GM19397 (cell line): ENCODE data around the gene RPL27A.

Source experiments
- ATAC-seq: cut with Tn5 transposase; IDR thresholded peaks from one replicate; pipeline ENCODE4 v1.9.1; 2021; ENCODE audit warnings: mild to moderate bottlenecking, moderate library complexity; ENCODE audit not compliant: unreplicated experiment

RPL27A gene

DNA sequence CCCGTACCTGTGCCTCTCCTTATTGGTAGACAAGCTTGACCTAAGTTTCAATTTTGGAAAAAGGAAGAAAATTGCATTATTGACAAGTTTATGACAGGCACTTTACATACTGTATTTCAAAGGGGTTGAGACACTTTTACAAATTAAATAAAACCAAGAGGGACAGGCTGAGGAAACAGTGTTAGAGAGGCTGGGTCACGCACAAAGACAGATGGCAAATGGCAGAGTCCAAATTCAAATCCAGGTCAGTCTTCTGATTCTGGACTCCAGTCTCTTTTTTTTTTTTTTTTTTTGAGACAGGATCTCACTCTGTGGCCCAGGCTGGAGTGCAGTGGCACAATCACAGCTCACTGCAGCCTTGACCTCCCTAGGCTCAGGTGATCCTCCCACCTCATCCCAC, 10.2 kb upstream of the RPL27A start:
- ATAC-seq = no peak

DNA sequence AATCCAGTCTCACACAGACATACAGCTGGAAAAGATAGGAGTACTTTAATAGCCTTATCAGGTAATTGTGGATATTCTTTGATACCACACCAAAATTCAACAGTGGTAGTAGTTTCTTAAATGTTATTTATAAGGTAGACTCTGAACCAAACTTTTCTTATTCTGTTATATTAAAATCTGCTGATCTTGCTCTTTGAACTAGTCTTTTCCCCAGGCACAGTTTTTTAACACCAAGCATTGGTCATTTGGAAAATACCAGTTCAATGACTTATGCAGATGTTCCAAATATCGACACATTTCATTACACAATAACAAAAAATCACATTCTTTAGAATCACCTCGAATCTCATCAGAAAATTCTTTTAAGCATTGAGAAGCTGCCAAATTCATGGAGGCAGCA, 7.7 kb upstream of the RPL27A start:
- no peak for ATAC-seq

- no peak for ATAC-seq
These were observed 6.1 kb upstream of the RPL27A start for GRCh38 chr11:8676458-8676857.

DNA sequence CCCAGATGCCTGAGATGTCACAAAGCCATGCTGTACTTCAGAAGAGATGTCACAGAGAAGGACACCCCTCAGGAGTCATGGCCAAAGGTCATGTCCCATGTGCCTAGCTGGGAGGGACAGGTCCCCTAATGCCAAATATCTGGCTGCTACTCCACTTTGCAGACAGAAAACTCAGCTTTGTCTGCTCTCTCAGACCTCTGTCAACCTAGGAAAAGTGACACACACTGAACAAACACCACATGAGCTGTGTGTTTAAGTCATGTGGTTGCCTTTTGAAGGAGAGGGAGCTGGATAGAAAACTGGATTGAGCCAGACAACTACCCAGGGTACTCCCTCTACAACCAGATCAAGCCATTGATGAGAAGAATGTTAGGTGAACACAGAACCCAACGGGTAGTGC, 3.6 kb upstream of the RPL27A start:
- ATAC-seq = no peak

DNA sequence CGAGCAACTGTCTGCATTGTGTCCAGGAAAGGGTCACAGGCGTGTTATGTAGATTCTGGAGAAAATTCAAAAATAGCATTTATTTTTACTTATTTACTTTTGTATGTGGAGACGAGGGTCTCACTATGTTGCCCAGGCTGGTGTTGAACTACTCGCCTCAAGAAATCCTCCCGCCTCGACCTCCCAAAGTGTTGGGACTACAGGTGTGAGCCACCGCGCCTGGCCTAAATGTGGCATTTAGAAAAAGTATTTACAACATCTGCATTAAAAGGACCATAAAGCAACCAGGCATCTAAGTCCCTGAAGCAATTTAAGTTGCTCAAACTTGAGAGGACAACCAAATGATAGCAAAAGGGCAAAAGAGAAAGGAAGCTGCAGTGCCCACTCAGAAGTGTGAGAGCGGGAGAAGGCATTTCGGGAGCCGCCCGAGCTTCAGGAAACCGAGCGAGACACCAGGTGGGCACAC, 722 bp upstream of the RPL27A start:
- no peak for ATAC-seq

DNA sequence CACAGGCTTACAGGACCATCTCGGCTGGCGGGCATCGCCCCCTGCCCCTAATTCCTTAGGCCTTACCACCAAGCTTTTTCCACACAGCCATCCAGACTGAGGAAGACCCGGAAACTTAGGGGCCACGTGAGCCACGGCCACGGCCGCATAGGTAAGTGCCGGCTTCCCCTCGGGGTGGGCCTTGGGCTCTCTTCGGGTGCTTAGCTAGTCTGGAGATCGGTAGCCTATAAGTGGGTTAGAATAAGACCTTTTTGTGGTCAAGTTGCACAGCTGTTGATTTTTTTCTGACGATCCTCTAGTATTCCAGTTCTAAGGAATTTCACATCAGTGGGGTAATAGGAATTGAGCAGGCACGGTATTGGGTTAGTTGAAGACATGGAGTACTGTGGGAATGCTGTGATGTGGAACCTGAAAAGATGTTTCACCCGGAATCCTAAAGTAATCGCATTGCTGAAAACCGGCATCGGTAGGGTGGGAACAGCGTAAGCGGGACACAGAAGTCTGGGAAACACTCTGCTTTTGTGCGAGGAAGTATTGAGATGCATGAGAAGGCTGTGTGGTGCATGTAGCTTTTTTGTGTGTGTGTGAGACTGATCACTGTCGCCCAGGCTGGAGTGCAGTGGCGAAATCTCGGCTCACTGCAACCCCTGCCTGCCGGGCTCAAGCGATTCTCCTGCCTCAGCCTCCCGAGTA, 669 bp downstream of the RPL27A start:
- ATAC-seq = peak; percentile 3

DNA sequence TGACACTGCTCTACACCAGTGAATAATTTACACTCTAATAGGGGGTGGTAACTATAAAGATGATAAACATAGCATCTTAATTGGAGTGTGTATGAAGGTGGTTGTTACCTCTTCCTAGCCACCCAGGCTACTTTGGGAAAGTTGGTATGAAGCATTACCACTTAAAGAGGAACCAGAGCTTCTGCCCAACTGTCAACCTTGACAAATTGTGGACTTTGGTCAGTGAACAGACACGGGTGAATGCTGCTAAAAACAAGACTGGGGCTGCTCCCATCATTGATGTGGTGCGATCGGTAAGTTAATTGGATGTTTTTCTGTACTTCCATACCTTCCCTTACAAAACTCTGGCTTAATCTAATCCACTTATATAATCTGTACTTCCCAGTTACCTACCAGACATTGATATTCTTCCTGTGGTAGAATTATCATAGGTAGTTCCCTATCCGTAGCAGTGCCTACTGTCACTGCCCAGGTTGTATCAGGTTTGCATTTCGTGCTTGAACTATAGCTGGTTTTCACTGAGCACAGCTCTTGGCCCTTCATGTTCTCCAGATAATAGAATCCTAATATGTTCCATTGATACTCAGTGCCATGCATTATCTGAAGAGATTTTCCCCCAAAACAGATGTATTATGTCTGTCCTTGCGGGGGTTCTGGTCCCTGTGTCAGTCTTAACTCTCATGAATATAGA, 2.2 kb downstream of the RPL27A start:
- ATAC-seq = no peak

GRCh38 chr11:8685306-8685705, 2.7 kb downstream of the RPL27A start:
- no peak for ATAC-seq

DNA sequence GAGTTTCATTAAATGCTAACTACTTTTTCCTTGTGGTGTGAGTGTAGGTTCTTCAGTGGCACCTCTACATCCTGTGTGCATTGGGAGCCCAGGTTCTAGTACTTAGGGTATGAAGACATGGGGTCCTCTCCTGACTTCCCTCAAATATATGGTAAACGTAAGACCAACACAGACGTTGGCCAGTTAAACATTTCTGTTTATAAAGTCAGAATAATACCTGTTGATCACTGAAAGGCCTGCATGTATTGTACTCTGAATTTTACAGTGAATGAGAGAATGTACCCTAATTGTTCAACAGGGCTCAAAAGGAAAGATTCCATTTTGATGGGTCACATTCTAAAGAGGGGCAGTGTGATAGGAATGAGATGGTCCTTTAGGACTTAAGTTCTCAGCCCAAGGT, 3.2 kb downstream of the RPL27A start:
- ATAC-seq = no peak

DNA sequence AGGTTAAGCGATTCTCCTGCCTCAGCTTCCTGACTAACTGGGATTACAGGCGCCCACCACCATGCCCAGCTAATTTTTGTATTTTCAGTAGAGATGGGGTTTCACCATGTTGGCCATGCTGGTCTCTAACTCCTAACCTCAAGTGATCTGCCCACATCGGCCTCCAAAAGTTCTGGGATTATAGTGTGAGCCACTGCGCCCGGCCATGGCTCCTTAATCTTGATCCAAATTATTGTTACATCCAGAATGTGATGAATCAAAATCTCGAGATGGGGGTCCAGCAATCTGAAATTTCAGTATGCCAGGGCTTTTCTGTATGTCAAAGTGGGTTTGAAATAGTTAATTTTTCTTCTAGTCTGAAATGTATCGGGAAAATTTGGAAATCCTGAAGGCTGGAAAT, 3.7 kb downstream of the RPL27A start:
- ATAC-seq = no peak

DNA sequence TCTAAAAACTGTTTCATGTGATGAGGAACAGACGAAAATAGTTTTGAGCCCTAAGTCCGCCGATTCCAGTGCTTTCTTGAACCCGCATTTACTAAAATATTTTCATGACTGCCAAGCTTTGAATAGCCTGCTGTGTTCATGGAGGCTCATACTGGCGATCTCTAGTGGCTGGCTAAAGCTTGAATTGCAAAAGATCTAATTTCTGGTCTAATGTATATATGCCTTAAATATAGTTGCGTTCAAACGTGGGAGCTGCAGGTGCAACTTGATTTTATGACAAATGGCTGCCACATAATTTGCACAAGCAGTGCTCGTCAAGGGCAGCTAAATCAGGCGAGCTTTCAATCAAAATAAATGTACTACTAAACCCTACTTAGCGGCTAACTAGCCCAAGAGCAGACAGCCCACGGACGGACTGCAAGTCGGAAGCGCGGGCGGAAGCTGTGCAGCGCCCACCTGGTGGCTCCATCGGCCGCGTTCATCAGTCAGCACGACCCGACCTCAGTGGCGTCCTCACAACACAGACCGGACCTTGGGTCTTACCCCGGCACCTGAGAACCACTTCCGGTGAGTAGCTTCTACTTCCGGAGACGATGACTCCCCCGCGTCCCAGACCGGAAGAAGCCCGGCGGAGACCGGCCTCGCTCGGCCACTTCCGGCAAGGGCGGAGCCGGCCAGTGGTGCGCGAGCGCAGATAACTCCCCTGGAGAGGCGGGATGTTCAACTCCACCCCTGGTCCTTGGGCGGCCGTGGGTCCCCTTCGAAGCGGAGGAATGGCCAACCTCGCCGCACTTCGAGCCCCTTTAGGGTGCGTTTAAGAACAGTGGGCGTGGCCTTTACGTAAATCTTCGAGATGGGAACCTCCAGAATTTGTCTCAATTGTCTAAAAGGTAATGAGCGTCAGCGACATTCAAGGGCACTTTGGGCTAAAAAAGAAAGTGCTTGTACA, 6.1 kb downstream of the RPL27A start:
- peak; percentile 96 for ATAC-seq

- ATAC-seq = no peak
These were observed 7.2 kb downstream of the RPL27A start for GRCh38 chr11:8689726-8690255.

DNA sequence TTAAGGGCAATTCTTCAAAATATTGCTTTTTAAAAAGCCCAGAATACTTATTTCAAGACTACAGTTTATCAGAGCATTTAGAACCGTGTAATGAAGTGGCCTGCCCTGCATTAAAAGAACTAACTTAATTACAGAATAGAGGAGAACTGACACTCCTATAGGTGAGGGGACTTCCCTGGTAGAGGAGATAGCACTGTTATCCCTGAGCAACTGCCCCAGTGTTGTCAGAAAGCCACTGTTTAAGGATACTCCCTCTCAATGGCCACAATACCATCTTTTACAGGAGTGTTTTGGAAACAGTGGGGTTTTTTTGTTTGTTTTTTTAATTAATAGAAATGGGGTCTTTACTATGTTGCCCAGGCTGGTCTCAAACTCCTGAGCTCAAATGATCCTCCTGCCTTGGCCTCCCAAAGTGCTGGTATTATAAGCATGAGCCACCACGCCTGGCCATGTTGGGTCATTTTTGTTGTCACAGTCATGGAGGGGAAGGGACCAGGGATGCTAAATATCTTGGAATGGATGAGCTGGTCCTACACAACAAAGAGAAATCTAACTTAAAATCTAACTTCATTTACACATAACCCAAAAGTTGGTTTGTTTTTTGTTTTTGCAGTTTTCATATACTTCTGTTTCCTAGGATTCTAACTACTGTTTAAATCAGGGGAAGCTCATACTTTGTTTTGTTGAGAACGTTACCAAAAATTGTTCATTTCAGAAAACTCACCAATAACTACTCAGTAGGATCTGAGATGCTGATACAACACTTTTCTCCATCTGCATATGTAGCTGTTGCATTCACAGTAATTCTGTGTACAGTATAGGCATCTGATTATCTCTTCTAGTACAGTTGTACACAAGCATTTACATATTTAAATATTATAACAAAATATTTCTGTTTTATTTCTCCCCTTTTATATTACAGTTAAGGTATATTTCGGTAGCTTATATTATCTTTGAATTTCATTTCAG, 8.1 kb downstream of the RPL27A start:
- ATAC-seq = no peak

GRCh38 chr11:8691601-8692000, 9.0 kb downstream of the RPL27A start:
- ATAC-seq = no peak

DNA sequence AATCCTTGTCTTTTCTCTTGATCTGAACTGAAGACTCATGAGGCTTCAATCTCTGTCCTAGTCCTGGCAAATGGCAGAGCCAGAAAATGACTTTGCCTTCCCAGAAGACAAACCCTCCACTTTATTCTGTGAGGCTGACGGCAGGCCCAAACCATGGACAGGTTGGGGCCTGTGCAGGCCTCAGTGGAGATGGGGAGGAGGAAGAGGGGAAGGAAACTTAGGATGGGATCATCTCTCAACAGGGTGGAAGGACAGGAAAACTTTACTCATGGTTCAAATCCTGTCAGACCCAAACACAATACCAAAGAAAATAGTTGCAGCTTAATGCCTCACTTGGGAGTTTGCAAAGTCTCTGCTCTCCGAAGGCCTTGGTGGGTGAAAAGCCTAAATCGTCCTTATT, 9.8 kb downstream of the RPL27A start:
- no peak for ATAC-seq

DNA sequence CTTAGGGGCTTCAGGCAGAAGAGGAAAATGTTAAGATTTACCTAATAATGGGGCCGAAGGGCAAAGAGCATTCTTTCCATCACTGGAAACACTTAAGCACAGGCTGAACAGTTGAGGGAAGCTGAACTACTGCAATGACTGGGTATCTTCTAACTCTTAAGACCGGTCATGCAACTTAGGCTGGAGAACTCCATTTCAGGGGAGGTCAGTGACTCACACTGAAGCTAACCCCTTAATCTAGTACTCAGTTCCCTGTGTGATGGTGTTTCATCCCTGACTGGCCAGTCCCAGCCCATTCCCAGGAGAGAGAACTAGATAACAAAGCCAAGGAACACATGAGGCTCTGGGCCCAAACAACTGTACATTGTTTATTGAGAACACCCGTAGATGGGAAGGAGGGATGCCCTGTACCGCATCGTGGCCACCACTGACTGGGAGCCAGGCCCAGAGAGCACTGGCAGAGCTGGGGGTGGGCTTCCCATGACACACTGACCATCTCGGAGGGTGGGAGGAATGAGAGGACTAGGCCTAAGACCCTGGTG, 10.5 kb downstream of the RPL27A start:
- no peak for ATAC-seq

DNA sequence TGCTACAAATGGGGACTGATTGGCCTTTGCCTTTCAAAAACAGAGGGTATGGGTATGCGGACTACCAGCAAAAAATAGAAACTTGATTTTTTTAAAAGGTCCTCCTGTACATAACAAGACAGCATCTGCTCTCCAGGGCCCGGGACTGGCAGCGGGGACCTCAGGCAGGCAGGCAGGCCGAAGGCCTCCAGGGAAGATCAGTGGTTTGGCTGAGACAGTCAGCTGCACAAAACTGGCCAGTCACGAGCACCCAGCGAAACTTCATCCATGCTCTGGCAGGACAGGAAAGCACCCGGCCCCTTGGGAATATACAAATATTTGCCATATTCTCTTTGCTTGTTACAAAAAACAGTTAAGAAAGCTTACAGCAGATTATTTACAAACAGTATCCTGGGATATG, 11.0 kb downstream of the RPL27A start:
- no peak for ATAC-seq

GRCh38 chr11:8694137-8694536, 11.5 kb downstream of the RPL27A start:
- no peak for ATAC-seq

DNA sequence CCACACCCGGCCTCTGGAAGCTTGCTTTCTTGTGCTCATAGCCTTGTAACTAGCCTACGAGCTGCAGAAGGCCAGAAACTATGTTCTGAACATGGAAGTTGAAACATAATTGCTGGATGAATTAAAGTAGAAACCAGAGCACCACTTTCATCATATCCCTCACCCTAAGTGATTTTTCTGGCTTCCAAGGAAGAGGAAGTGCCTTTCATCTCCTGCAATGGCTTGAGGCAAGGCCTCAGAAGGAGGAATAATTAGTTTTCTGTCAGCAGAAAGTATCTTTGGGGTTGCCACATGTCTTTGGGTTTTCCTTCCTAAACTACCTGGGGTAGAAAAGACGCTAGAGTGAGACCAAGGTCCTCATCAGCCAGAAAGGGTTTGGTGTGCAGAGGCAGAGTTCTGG, 14.5 kb downstream of the RPL27A start:
- no peak for ATAC-seq

DNA sequence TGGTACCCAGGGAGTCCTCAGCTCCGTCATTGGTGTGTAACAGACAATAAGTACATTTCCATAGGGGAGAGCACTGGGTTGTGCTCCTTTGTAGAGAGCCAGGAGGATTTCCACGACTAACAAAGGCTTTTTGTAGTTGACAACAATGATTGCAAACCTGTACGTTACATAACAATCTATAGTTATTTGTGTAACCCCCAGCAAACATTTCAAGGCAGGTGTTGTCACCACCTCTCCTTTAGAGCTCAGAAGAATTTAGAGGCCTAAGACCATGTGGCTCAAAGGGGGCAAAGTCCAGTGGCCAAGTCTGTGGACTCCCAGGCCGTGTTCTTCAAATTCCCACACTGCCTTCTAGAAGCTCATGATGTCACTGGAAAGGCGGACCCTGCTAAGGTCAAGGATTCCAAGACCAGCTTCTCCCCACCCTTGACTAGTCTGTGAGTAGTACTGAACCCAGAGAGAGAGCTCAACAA, 15.8 kb downstream of the RPL27A start:
- no peak for ATAC-seq
